ENCODE data around the gene SLC24A3. TPM values are rescaled to one million over a fixed set of nuclear protein-coding genes. Genes with fewer than 3 reads are reported as not detected.

The SLC24A3 gene
- total and polyA plus RNA-seq, 12 donors = 0.21 to 2.6 (median 0.84) TPM

DNA sequence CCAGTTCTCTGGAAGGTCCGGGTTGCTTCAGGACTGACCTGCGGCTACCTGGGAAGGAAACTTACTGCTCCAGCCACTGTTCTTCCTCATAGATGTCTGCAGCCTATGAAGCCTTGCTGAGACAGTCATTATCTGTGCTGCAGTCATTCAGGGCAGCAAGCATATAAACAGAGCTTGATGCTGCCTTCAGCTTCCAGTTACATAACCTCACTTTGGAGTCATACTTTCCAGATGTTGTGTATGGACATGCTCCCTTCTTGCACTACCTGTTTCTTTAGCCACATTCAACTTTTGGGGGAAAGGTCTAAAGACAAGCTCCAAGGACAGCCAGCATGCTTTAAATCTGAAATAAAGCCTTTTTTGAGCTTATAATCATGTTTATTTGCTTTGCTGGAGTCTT is 98.1 kb downstream of the SLC24A3 start:
- ATAC-seq (no peak), DNase-seq (no peak)
- no peak for TF ChIP-seq CTCF (IDR thresholded peaks at IDR 0.05)
- intact Hi-C loops (cut with DNase I) = loop anchor here in 1 of 10 donors (10.0 kb wide), 1 partner anchor 56 kb away; no protein-coding TSS in a partner anchor
- Histone ChIP-seq H3K4me3 (no peak overlapping the region), H3K4me1 (peaks cover 0 to 7% (median 0%) of the 10 kb centered on the region in 9 donors), H3K9me3 (no peaks in the 10 kb centered on the region), H3K27me3 (no peaks in the 10 kb centered on the region), H3K27ac (no peak overlapping the region), H3K36me3 (no peaks in the 10 kb centered on the region)
- WGBS, 2 donors = 92 to 95% methylated on average over 2 of the region's 2 CpGs

GRCh38 chr20:19313342-19314069 is 101.1 kb downstream of the SLC24A3 start:
- no peak for ATAC-seq
- H3K4me3 ChIP-seq = no peak overlapping the region
- no peak overlapping the region for H3K27ac ChIP-seq
- H3K4me1 ChIP-seq = peaks cover 0 to 13% (median 0%) of the 10 kb centered on the region in 9 donors
- H3K9me3 ChIP-seq = no peaks in the 10 kb centered on the region
- peaks cover 0 to 4% (median 0%) of the 10 kb centered on the region in 7 donors for H3K27me3 ChIP-seq
- DNase-seq = no peak
- 84 to 90% methylated on average over 6 of the region's 6 CpGs for WGBS, 2 donors
- TF ChIP-seq CTCF (IDR thresholded peaks at IDR 0.05) = no peak
- H3K36me3 ChIP-seq = no peaks in the 10 kb centered on the region
- intact Hi-C loops (cut with DNase I) = loop anchor here in 1 of 10 donors (10.0 kb wide), 1 partner anchor 59 kb away; no protein-coding TSS in a partner anchor

DNA sequence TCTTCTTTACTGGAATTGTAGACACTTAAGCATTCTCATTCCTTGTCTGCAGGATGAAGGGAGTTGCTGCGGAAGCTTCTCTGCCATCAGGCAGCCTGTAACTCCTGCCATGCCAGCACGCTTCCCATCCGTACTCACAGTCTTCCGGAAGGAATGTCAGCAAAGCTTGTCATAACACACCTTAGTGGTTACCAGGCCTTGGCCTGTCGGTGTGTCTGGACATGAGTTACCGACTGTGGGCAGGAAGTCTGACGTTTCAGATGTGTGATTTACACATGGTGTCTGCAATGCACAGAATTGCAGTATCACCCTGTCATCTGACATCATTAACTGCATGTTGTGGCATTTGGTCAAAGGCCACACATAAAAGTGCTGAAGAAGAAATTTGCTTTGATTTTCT is 102.2 kb downstream of the SLC24A3 start:
- no peak for TF ChIP-seq CTCF (IDR thresholded peaks at IDR 0.05)
- DNase-seq (no peak), ATAC-seq (no peak)
- Histone ChIP-seq H3K4me1 (peaks cover 0 to 13% (median 0%) of the 10 kb centered on the region in 9 donors), H3K36me3 (no peaks in the 10 kb centered on the region), H3K4me3 (no peak overlapping the region), H3K27ac (no peak overlapping the region), H3K9me3 (no peaks in the 10 kb centered on the region), H3K27me3 (peaks cover 0 to 4% (median 0%) of the 10 kb centered on the region in 7 donors)
- WGBS, 2 donors = 84 to 88% methylated on average over 7 of the region's 7 CpGs
- intact Hi-C loops (cut with DNase I) = loop anchor here in 1 of 10 donors (10.0 kb wide), 1 partner anchor 60 kb away; no protein-coding TSS in a partner anchor

GRCh38 chr20:19317237-19318069 is 105.0 kb downstream of the SLC24A3 start:
- no peak overlapping the region for H3K4me3 ChIP-seq
- H3K9me3 ChIP-seq = no peaks in the 10 kb centered on the region
- WGBS, 2 donors = 62 to 69% methylated on average over 5 of the region's 5 CpGs
- H3K27ac ChIP-seq = no peak overlapping the region
- H3K36me3 ChIP-seq = no peaks in the 10 kb centered on the region
- TF ChIP-seq CTCF (IDR thresholded peaks at IDR 0.05) = no peak
- intact Hi-C loops (cut with DNase I) = loop anchor here in 1 of 10 donors (10.0 kb wide), 1 partner anchor 63 kb away; no protein-coding TSS in a partner anchor
- H3K27me3 ChIP-seq = peaks cover 0 to 4% (median 0%) of the 10 kb centered on the region in 7 donors
- DNase-seq (peak in 1 of 2 donors; percentile 9), ATAC-seq (peak in 1 of 8 donors; percentile 34)
- H3K4me1 ChIP-seq = peaks cover 0 to 13% (median 0%) of the 10 kb centered on the region in 9 donors
